ENCODE results near the gene DNAJC18. TPM values are rescaled to one million over a fixed set of nuclear protein-coding genes. Genes with fewer than 3 reads are reported as not detected.
A peak's percentile ranks its signal among the peaks of the same experiment; 100 is the strongest.

Gene DNAJC18
- total and polyA plus RNA-seq, 8 donors: 1.1 to 5.8 (median 1.9) TPM

DNA sequence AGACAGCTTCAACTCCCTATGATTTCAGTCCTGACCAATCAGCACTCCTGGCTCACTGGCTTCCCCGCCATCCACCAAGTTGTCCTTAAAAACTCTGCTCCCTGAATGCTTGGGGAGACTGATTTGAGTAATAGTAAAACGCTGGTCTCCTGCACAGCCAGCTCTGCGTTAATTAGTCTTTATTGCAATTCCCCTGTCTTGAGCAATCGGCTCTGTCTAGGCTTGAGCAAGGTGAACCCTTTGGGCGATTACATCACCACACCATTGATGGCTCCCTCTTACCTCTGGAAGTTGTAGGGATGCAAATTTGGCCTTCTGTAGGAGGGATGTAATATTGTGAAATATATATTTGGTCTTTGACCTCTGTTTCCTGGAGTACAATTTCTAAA lies 53.3 kb downstream of the DNAJC18 start:
- ATAC-seq (no peak), FAIRE-seq (no peak), DNase-seq (peak in 1 of 6 donors; percentile 4)
- no peaks in the 10 kb centered on the region for H3K36me3 ChIP-seq
- no peak overlapping the region for H3K4me3 ChIP-seq
- H3K27me3 ChIP-seq: no peaks in the 10 kb centered on the region
- 74 to 80% methylated on average over 5 of the region's 5 CpGs for WGBS, 2 donors
- H3K4me1 ChIP-seq: peaks cover 0 to 14% (median 2%) of the 10 kb centered on the region in 3 donors
- H3K9me3 ChIP-seq: no peaks in the 10 kb centered on the region
- TF ChIP-seq, protein P1, sequence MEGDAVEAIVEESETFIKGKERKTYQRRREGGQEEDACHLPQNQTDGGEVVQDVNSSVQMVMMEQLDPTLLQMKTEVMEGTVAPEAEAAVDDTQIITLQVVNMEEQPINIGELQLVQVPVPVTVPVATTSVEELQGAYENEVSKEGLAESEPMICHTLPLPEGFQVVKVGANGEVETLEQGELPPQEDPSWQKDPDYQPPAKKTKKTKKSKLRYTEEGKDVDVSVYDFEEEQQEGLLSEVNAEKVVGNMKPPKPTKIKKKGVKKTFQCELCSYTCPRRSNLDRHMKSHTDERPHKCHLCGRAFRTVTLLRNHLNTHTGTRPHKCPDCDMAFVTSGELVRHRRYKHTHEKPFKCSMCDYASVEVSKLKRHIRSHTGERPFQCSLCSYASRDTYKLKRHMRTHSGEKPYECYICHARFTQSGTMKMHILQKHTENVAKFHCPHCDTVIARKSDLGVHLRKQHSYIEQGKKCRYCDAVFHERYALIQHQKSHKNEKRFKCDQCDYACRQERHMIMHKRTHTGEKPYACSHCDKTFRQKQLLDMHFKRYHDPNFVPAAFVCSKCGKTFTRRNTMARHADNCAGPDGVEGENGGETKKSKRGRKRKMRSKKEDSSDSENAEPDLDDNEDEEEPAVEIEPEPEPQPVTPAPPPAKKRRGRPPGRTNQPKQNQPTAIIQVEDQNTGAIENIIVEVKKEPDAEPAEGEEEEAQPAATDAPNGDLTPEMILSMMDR (IDR thresholded peaks at IDR 0.05): no peak
- intact Hi-C loops (cut with DNase I): no loop called here
- no peak overlapping the region for H3K27ac ChIP-seq

DNA sequence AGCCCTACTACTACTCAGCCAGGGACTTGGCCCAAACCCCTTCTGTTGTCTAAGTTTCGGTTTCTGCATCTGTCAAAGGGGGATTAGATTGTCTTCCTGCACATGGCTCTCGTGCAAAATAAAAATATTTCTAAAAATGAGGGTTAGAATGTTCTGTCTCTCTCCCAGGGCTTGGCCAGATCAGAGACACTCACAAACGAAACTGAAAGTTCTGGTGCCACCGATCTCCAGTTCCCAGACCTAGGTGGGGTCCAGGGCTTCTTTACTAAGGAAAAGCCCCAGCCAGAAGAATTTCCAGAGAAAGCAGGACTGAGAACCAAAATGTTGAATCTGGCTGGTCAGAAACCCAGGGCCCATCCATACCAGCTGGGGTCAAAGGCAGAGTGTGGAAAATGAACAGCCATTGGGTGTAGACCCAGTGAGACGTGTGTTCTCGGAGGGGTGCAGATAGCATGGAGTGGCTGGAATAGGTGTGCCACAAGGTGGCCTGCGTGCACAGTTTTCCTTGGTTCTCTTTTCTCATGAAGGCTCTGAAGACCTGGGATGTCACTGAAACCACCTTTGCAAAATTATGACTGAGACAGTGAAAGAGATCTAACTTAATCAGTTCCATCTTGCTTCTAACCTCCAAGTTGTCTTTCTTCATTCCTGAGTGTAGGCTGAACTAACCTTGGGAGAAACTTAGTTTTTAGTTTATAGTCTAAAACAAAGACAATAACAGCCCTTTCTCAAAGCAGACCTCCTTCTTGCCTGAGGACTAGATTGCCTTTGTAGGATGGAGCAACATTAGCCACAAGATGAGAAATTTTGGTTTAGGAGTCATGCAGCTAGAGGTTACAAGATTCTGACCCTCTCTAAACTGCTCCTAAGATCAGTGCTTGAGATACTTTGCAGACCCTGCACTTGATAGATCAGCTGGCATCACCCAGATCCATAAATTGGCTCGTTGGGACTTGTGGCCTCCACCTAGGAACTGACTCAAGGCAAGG lies 54.0 kb downstream of the DNAJC18 start:
- Histone ChIP-seq H3K27me3 (no peaks in the 10 kb centered on the region), H3K4me3 (peak overlapping the region in 1 of 4 donors; percentile 32), H3K27ac (peak overlapping the region; percentile 25 to 76 (median 32)), H3K9me3 (no peaks in the 10 kb centered on the region), H3K36me3 (no peaks in the 10 kb centered on the region), H3K4me1 (peaks cover 0 to 14% (median 2%) of the 10 kb centered on the region in 3 donors)
- ATAC-seq (peak; percentile 27 to 61 (median 50)), FAIRE-seq (no peak), DNase-seq (peak in 1 of 6 donors; percentile 9)
- 42 to 54% methylated on average over 8 of the region's 8 CpGs for WGBS, 2 donors
- TF ChIP-seq, protein P1 (IDR thresholded peaks at IDR 0.05): no peak
- intact Hi-C loops (cut with DNase I): no loop called here

DNA sequence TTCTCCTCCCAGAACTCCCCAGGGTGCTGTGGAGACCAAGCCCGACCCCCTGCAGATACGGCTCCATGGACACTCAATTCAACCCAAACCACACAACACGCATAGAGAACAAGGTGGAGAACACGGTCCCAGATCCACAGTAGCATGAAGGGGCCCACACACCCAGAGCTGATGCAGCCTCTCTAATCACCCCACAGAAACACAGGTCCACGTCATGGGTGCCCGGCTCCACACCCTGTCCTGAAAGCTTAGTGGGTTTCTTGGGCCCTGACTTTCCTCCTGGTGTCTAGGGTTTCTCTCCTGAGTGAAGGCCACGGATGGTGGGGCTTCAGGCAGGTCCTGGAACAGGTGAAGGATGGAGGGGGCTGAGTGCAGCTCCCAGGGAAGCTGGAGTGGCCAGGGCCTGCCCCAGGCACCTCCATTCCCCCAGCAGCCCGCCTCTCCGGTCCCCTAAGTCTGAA lies 54.7 kb downstream of the DNAJC18 start:
- H3K27me3 ChIP-seq: no peaks in the 10 kb centered on the region
- no peaks in the 10 kb centered on the region for H3K9me3 ChIP-seq
- DNase-seq: peak in 1 of 6 donors; percentile 19
- TF ChIP-seq, protein P1 (IDR thresholded peaks at IDR 0.05): no peak
- FAIRE-seq: no peak
- intact Hi-C loops (cut with DNase I): no loop called here
- H3K36me3 ChIP-seq: no peaks in the 10 kb centered on the region
- peaks cover 0 to 14% (median 2%) of the 10 kb centered on the region in 3 donors for H3K4me1 ChIP-seq
- 68 to 79% methylated on average over 9 of the region's 9 CpGs for WGBS, 2 donors
- H3K27ac ChIP-seq: peak overlapping the region; percentile 25 to 76 (median 32)
- ATAC-seq: peak in 1 of 4 donors; percentile 2
- peak overlapping the region in 1 of 4 donors; percentile 32 for H3K4me3 ChIP-seq

DNA sequence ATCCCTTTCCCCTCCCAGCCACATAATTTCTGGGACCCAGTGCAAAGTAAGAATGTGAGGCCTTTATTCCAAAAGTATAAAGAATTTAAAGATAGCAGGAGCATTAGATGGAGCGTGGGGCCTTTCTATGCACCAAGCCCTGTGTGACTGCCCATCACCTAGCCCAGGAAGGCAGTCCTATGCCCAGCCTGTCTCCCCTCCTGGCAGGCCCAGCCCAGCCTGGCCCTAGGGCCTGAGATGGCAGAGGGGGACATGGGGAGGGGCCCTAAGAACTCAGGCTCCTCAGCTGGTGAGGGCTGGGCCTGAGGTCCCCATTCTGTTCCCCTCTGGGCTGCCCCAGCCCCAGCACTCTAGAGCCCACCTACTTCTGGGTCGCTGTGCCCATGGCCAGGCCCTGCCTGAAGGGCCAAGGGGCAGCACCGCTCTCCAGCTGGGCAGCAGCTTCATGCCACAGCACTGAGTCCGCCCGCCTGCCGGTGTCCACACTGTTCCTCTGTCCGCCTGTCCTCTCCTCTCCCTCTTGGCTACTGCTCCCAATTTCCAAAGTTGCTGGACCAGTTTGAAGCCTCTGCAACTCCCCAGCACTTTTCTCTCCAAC lies 55.2 kb downstream of the DNAJC18 start:
- H3K9me3 ChIP-seq: no peaks in the 10 kb centered on the region

More for the DNA sequence above, 55.2 kb downstream of the DNAJC18 start:
- peaks cover 0 to 14% (median 2%) of the 10 kb centered on the region in 3 donors for H3K4me1 ChIP-seq
- H3K27ac ChIP-seq: peak overlapping the region; percentile 25 to 76 (median 32)
- peak in 2 of 6 donors; percentile 15 to 70 for DNase-seq
- H3K36me3 ChIP-seq: no peaks in the 10 kb centered on the region
- peak in 3 of 4 donors; percentile 17 to 50 (median 34) for ATAC-seq
- TF ChIP-seq, protein P1 (IDR thresholded peaks at IDR 0.05): no peak
- H3K4me3 ChIP-seq: no peak overlapping the region
- intact Hi-C loops (cut with DNase I): no loop called here
- H3K27me3 ChIP-seq: no peaks in the 10 kb centered on the region
- FAIRE-seq: no peak
- 62 to 63% methylated on average over 7 of the region's 7 CpGs for WGBS, 2 donors
